K562 (cell line): Measurements from ENCODE around the gene CLIC3. TPM values are rescaled to one million over a fixed set of nuclear protein-coding genes. Genes with fewer than 3 reads are reported as not detected.

Source experiments
- ARID2 ChIP-seq: fragments of 450-650 bp; IDR thresholded peaks from 2 replicates; pipeline ENCODE4 v1.6.1; 2017; ENCODE audit warnings: antibody characterized with exemption, mild to moderate bottlenecking
- KDM1A ChIP-seq, 2 experiments: fragments of 450-650 bp; IDR thresholded peaks; 2 replicates each; pipeline ENCODE4 v1.6.1; 2016; ENCODE audit warnings: mild to moderate bottlenecking in 2 of 2
- NEUROD1 ChIP-seq: fragments of 150-350 bp; IDR thresholded peaks from 2 replicates; pipeline ENCODE4 v1.6.1; 2014; ENCODE audit warnings: borderline replicate concordance, low read length, low read depth; ENCODE audit not compliant: partially characterized antibody
- TCF7L2 ChIP-seq: fragments of 150-350 bp; IDR thresholded peaks from 2 replicates; pipeline ENCODE4 v1.6.1; 2016; ENCODE audit warnings: low read depth, mild to moderate bottlenecking, low read length, moderate library complexity
- polyA plus RNA-seq, 8 experiments: library from polyadenylated mRNA; depleted of rRNA in 4 of 8; stranded (reverse) in 5 of 8; unstranded in 3 of 8; fragments of >200 nt; fragmentation: Nextera tagmentation in 2 of 8; fragmentation: Illumina TruSeq in 1 of 8; extraction: Ambion mirVana in 2 of 8; extraction: Trizol in 1 of 8; gene quantifications; 2 replicates each; pipeline versions ENCODE4 v1.2.1 to v1.2.3, GENCODE V29; 2011 to 2014; ENCODE audit warnings: inconsistent platforms in 1 of 8, missing spikeins in 1 of 8
- total RNA-seq, 7 experiments: library from RNA; depleted of rRNA in 6 of 7; stranded (reverse); fragments of >200 nt in 6 of 7; fragmentation: Illumina TruSeq in 2 of 7; extraction: Trizol in 2 of 7; gene quantifications; 2 replicates each; pipeline versions ENCODE4 v1.2.1 to v1.2.3, GENCODE V29; 2011 to 2021; ENCODE audit warnings: low replicate concordance in 1 of 7
- TF ChIP-seq, protein P1 (sequence below): fragments of 200-600 bp; sonication (generic); IDR thresholded peaks from one replicate; pipeline ENCODE4 v1.6.1; 2012; ENCODE audit warnings: mild to moderate bottlenecking, low read depth, low read length, inconsistent platforms
- TF ChIP-seq, protein P2 (sequence below): fragments of 250-450 bp; sonication (Bioruptor Pico); IDR thresholded peaks from 2 replicates; pipeline ENCODE4 v1.4.0; 2020
- TF ChIP-seq, protein P3 (sequence below): sonication (generic); formaldehyde crosslinking; IDR thresholded peaks from 2 replicates; pipeline ENCODE4 v1.8.1; 2023; ENCODE audit warnings: mild to moderate bottlenecking, missing genetic modification reagents
- TF ChIP-seq, protein P4 (sequence below): sonication (generic); formaldehyde crosslinking; IDR thresholded peaks from 2 replicates; pipeline ENCODE4 v1.8.1; 2022; ENCODE audit warnings: missing genetic modification reagents

The CLIC3 gene
- total and polyA plus RNA-seq, 9 of the 15 experiments (the other 6 are each of a cell fraction or from before 2014, with no cell fraction given): 0.27 to 0.29 TPM; not detected in 7

DNA sequence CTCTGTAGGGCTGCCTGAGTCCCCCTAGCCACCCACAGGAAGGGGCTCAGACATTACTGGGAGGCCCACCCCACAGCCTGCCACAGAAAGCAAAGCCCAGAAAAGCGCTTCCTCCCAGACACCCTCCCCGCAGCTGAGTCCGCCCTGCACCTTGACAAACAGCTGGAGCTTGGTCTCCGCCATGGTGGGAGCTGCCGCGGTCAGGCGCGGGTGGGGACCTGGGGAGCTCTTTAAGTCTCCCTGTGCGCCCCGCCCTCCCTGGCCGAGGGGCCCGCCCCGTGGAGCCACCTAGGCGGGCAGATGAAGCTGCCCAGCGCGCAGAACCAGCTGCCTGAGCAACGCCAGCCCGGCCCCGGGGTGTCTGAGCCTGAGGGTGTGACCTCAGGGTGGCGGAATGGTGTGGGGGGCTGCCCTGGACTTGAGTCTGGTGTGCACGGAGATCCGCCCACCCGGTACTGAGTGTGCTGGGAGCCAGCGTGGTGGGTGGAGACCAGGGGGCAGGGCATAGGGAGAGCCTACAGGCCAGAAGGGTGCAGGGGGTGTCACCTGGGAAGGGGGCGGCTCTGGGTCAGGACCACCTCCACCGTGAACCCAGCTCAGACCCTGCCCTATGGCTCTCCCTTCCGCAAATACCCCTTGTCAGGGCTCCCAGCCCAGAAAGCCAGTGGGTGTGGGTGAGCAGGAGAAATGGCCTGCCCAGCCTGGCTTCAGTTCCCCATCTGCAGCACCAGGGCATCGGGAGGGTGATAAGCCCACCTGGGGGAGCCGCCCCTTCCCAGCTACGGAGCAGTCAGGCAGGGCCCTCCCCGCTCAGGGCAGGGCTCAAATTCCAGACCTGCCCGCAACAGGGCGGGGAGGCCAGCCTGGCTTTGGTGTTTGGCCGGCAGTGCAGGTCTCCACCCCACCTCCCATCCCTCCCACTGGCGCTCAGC, at the start of gene CLIC3 (continued):
- TF ChIP-seq, protein P1, sequence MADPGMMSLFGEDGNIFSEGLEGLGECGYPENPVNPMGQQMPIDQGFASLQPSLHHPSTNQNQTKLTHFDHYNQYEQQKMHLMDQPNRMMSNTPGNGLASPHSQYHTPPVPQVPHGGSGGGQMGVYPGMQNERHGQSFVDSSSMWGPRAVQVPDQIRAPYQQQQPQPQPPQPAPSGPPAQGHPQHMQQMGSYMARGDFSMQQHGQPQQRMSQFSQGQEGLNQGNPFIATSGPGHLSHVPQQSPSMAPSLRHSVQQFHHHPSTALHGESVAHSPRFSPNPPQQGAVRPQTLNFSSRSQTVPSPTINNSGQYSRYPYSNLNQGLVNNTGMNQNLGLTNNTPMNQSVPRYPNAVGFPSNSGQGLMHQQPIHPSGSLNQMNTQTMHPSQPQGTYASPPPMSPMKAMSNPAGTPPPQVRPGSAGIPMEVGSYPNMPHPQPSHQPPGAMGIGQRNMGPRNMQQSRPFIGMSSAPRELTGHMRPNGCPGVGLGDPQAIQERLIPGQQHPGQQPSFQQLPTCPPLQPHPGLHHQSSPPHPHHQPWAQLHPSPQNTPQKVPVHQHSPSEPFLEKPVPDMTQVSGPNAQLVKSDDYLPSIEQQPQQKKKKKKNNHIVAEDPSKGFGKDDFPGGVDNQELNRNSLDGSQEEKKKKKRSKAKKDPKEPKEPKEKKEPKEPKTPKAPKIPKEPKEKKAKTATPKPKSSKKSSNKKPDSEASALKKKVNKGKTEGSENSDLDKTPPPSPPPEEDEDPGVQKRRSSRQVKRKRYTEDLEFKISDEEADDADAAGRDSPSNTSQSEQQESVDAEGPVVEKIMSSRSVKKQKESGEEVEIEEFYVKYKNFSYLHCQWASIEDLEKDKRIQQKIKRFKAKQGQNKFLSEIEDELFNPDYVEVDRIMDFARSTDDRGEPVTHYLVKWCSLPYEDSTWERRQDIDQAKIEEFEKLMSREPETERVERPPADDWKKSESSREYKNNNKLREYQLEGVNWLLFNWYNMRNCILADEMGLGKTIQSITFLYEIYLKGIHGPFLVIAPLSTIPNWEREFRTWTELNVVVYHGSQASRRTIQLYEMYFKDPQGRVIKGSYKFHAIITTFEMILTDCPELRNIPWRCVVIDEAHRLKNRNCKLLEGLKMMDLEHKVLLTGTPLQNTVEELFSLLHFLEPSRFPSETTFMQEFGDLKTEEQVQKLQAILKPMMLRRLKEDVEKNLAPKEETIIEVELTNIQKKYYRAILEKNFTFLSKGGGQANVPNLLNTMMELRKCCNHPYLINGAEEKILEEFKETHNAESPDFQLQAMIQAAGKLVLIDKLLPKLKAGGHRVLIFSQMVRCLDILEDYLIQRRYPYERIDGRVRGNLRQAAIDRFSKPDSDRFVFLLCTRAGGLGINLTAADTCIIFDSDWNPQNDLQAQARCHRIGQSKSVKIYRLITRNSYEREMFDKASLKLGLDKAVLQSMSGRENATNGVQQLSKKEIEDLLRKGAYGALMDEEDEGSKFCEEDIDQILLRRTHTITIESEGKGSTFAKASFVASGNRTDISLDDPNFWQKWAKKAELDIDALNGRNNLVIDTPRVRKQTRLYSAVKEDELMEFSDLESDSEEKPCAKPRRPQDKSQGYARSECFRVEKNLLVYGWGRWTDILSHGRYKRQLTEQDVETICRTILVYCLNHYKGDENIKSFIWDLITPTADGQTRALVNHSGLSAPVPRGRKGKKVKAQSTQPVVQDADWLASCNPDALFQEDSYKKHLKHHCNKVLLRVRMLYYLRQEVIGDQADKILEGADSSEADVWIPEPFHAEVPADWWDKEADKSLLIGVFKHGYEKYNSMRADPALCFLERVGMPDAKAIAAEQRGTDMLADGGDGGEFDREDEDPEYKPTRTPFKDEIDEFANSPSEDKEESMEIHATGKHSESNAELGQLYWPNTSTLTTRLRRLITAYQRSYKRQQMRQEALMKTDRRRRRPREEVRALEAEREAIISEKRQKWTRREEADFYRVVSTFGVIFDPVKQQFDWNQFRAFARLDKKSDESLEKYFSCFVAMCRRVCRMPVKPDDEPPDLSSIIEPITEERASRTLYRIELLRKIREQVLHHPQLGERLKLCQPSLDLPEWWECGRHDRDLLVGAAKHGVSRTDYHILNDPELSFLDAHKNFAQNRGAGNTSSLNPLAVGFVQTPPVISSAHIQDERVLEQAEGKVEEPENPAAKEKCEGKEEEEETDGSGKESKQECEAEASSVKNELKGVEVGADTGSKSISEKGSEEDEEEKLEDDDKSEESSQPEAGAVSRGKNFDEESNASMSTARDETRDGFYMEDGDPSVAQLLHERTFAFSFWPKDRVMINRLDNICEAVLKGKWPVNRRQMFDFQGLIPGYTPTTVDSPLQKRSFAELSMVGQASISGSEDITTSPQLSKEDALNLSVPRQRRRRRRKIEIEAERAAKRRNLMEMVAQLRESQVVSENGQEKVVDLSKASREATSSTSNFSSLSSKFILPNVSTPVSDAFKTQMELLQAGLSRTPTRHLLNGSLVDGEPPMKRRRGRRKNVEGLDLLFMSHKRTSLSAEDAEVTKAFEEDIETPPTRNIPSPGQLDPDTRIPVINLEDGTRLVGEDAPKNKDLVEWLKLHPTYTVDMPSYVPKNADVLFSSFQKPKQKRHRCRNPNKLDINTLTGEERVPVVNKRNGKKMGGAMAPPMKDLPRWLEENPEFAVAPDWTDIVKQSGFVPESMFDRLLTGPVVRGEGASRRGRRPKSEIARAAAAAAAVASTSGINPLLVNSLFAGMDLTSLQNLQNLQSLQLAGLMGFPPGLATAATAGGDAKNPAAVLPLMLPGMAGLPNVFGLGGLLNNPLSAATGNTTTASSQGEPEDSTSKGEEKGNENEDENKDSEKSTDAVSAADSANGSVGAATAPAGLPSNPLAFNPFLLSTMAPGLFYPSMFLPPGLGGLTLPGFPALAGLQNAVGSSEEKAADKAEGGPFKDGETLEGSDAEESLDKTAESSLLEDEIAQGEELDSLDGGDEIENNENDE: no peak
- no peak for TF ChIP-seq NEUROD1
- TF ChIP-seq, protein P2, sequence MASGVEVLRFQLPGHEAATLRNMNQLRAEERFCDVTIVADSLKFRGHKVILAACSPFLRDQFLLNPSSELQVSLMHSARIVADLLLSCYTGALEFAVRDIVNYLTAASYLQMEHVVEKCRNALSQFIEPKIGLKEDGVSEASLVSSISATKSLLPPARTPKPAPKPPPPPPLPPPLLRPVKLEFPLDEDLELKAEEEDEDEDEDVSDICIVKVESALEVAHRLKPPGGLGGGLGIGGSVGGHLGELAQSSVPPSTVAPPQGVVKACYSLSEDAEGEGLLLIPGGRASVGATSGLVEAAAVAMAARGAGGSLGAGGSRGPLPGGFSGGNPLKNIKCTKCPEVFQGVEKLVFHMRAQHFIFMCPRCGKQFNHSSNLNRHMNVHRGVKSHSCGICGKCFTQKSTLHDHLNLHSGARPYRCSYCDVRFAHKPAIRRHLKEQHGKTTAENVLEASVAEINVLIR: no peak
- TF ChIP-seq, protein P3, sequence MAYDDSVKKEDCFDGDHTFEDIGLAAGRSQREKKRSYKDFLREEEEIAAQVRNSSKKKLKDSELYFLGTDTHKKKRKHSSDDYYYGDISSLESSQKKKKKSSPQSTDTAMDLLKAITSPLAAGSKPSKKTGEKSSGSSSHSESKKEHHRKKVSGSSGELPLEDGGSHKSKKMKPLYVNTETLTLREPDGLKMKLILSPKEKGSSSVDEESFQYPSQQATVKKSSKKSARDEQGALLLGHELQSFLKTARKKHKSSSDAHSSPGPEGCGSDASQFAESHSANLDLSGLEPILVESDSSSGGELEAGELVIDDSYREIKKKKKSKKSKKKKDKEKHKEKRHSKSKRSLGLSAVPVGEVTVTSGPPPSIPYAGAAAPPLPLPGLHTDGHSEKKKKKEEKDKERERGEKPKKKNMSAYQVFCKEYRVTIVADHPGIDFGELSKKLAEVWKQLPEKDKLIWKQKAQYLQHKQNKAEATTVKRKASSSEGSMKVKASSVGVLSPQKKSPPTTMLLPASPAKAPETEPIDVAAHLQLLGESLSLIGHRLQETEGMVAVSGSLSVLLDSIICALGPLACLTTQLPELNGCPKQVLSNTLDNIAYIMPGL: no peak
- no peak for TF ChIP-seq KDM1A (IDR thresholded peaks at IDR 0.05)
- TF ChIP-seq TCF7L2: no peak
- TF ChIP-seq, protein P4, sequence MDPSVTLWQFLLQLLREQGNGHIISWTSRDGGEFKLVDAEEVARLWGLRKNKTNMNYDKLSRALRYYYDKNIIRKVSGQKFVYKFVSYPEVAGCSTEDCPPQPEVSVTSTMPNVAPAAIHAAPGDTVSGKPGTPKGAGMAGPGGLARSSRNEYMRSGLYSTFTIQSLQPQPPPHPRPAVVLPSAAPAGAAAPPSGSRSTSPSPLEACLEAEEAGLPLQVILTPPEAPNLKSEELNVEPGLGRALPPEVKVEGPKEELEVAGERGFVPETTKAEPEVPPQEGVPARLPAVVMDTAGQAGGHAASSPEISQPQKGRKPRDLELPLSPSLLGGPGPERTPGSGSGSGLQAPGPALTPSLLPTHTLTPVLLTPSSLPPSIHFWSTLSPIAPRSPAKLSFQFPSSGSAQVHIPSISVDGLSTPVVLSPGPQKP: no peak
- TF ChIP-seq ARID2: no peak
